Endothelial cell of umbilical vein (primary cell): Measurements from ENCODE around the gene FBXO30. TPM values are rescaled to one million over a fixed set of nuclear protein-coding genes. Genes with fewer than 3 reads are reported as not detected.

Experiments
- BruUV-seq: library from RNA; stranded (reverse); fragments of 400-500 nt; replicated peaks from 2 replicates; lab custom pipeline; 2021; lab: Mats Ljungman, UMichigan
- CTCF ChIA-PET: fragments of 300-600, 350-600 bp; sonication (Branson Sonifier 250); formaldehyde crosslinking; loops from one replicate; lab custom pipeline; 2021; ENCODE audit warnings: antibody characterized with exemption, inconsistent platforms; lab: Charles Lee
- POLR2A ChIA-PET: fragments of 300-600, 350-600 bp; sonication (Branson Sonifier 250); formaldehyde crosslinking; loops from one replicate; lab custom pipeline; 2021; ENCODE audit warnings: antibody characterized with exemption, inconsistent platforms; lab: Charles Lee
- DNase-seq: peaks from one replicate; pipeline ENCODE4 v3.0.0-alpha.2; 2011; ENCODE audit warnings: low read depth, low spot score
- FAIRE-seq: peaks from 2 replicates; lab custom pipeline; 2011; peaks lifted over from hg19 to GRCh38; lab: Jason Lieb, UNC
- H2AFZ ChIP-seq: 2 replicates; pipeline ENCODE4 v1.6.0; 2012; ENCODE audit warnings: low read depth, low read length, control low read depth, inconsistent platforms
- H3K27ac ChIP-seq: 2 replicates; pipeline ENCODE4 v1.5.1; 2011; ENCODE audit warnings: low read depth, mild to moderate bottlenecking, control low read depth, low read length, moderate library complexity; ENCODE audit not compliant: insufficient read depth
- H3K27me3 ChIP-seq, 2 experiments: 2 replicates each; pipeline versions ENCODE4 v1.6.0 to v1.6.1; 2011; ENCODE audit warnings: low read length in 2 of 2, mixed read lengths in 1 of 2; ENCODE audit not compliant: control insufficient read depth in 2 of 2, insufficient read depth in 2 of 2
- H3K36me3 ChIP-seq, 2 experiments: 2 replicates in 1 of 2; 3 replicates in 1 of 2; pipeline ENCODE4 v1.5.1; 2011; ENCODE audit warnings: low read length in 2 of 2, mild to moderate bottlenecking in 1 of 2, moderate library complexity in 1 of 2; ENCODE audit not compliant: control insufficient read depth in 2 of 2, insufficient read depth in 2 of 2; ENCODE audit errors: extremely low read depth in 1 of 2
- H3K4me1 ChIP-seq: 3 replicates; pipeline ENCODE4 v1.5.1; 2011; ENCODE audit warnings: mild to moderate bottlenecking, low read length; ENCODE audit not compliant: control insufficient read depth, insufficient read depth; ENCODE audit errors: extremely low read depth
- H3K4me2 ChIP-seq: 2 replicates; pipeline ENCODE4 v1.6.1; 2011; ENCODE audit warnings: low read length, control low read depth, mixed read lengths; ENCODE audit not compliant: insufficient read depth
- H3K4me3 ChIP-seq, 3 experiments: fragments of 200-600 bp in 1 of 3; sonication (generic), shearing (Covaris generic) in 1 of 3; replicated peaks in 1 of 3; 2 replicates each; pipeline ENCODE4 v1.5.1; 2011 to 2016; ENCODE audit warnings: control low read depth in 3 of 3, low read length in 3 of 3, mild to moderate bottlenecking in 2 of 3, inconsistent platforms in 1 of 3, low read depth in 1 of 3, moderate library complexity in 1 of 3; ENCODE audit not compliant: insufficient read depth in 1 of 3
- H3K79me2 ChIP-seq: 2 replicates; pipeline ENCODE4 v1.6.0; 2012; ENCODE audit warnings: low read length, inconsistent platforms; ENCODE audit not compliant: control insufficient read depth, insufficient read depth
- H3K9ac ChIP-seq: replicated peaks from 2 replicates; pipeline ENCODE3; 2011; ENCODE audit warnings: low read length, control low read depth; ENCODE audit not compliant: insufficient read depth; ENCODE audit errors: extremely low read depth
- H3K9me1 ChIP-seq: replicated peaks from 3 replicates; pipeline ENCODE4 v1.6.0; 2011; ENCODE audit warnings: mild to moderate bottlenecking, low read length; ENCODE audit not compliant: control insufficient read depth, insufficient read depth; ENCODE audit errors: extremely low read depth
- H3K9me3 ChIP-seq: replicated peaks from 2 replicates; pipeline ENCODE4 v1.5.1; 2012; ENCODE audit warnings: low read length, inconsistent platforms; ENCODE audit not compliant: control insufficient read depth, insufficient read depth
- H4K20me1 ChIP-seq: replicated peaks from 2 replicates; pipeline ENCODE3; 2011; ENCODE audit warnings: mild to moderate bottlenecking, low read length; ENCODE audit not compliant: control insufficient read depth, insufficient read depth; ENCODE audit errors: extremely low read depth
- FOS ChIP-seq: IDR thresholded peaks from 2 replicates; pipeline ENCODE4 v1.6.1; 2011; ENCODE audit warnings: mild to moderate bottlenecking, low read length, moderate library complexity, borderline replicate concordance; ENCODE audit not compliant: insufficient read depth
- GATA2 ChIP-seq: IDR thresholded peaks from 2 replicates; pipeline ENCODE4 v1.7.0; 2011; ENCODE audit warnings: low read depth, mild to moderate bottlenecking, moderate library complexity, mixed read lengths, low read length; ENCODE audit not compliant: insufficient read length, insufficient read depth
- JUN ChIP-seq: IDR thresholded peaks from 2 replicates; pipeline ENCODE4 v1.6.1; 2011; ENCODE audit warnings: borderline replicate concordance, low read depth; ENCODE audit not compliant: insufficient read length, insufficient read depth
- MAX ChIP-seq: IDR thresholded peaks from 2 replicates; pipeline ENCODE4 v1.6.1; 2011; ENCODE audit not compliant: insufficient read depth, insufficient read length
- MYC ChIP-seq: IDR thresholded peaks from one replicate; pipeline ENCODE4 v1.6.1; 2011; ENCODE audit warnings: mild to moderate bottlenecking, low read depth, low read length
- POLR2A ChIP-seq: IDR thresholded peaks from 2 replicates; pipeline ENCODE4 v1.6.1; 2012; ENCODE audit warnings: low read depth, mild to moderate bottlenecking, control low read depth, low read length
- POLR2AphosphoS5 ChIP-seq: IDR thresholded peaks from 2 replicates; pipeline ENCODE4 v1.6.1; 2012; ENCODE audit warnings: low read depth, mild to moderate bottlenecking, control low read depth, low read length, moderate library complexity; ENCODE audit not compliant: insufficient read depth
- dilution Hi-C: fragments of 300-500 bp; cut with MboI; formaldehyde crosslinking; loops from one replicate; pipeline ENCODE4 v1.15.0; 2019; ENCODE audit warnings: low sequenced_read_pairs; ENCODE audit not compliant: extremely low pct_ligation_motif_present
- intact Hi-C: fragments of 100-400 bp; cut with micrococcal nuclease; formaldehyde crosslinking; loops from one replicate; pipeline ENCODE4 v1.10.0; 2022
- polyA plus RNA-seq, 4 experiments: library from polyadenylated mRNA; depleted of rRNA in 3 of 4; stranded (reverse) in 3 of 4; unstranded in 1 of 4; fragments of >200 nt; gene quantifications; 2 replicates each; pipeline versions ENCODE4 v1.2.1 to v1.2.3, GENCODE V29; 2011 to 2012; ENCODE audit warnings: missing spikeins in 1 of 4
- total RNA-seq: library from RNA; stranded (reverse); gene quantifications from 2 replicates; pipeline ENCODE4 v1.2.3, GENCODE V29; 2021
- TF ChIP-seq, protein P1 (sequence below), 2 donors: IDR thresholded peaks; 1 replicate in 1 of 2; 2 replicates in 1 of 2; pipeline ENCODE4 v1.5.1; 2011; ENCODE audit warnings: low read length in 2 of 2, mild to moderate bottlenecking in 2 of 2, moderate library complexity in 2 of 2, control low read depth in 1 of 2, inconsistent platforms in 1 of 2, low read depth in 1 of 2; ENCODE audit not compliant: insufficient read depth in 1 of 2; ENCODE audit errors: extremely low read depth in 1 of 2

Gene FBXO30
- total and polyA plus RNA-seq, 2 donors (not counting 3 experiments of a cell fraction or from before 2014, with no cell fraction given) = 3.3 to 11.1 TPM

GRCh38 chr6:145845557-145845956, 31.0 kb upstream of the FBXO30 start:
- no peak for FAIRE-seq
- no peaks in the 10 kb centered on the region for H4K20me1 ChIP-seq
- TF ChIP-seq JUN (no peak), MAX (no peak), MYC (no peak), FOS (no peak), GATA2 (no peak), POLR2AphosphoS5 (no peak)
- H3K9me1 ChIP-seq = no peaks in the 10 kb centered on the region
- no peaks in the 10 kb centered on the region for H3K79me2 ChIP-seq
- H3K4me1 ChIP-seq = peaks cover 5% of the 10 kb centered on the region
- no peak overlapping the region for H3K4me2 ChIP-seq
- no peaks in the 10 kb centered on the region for H3K9me3 ChIP-seq
- H2AFZ ChIP-seq = no peak overlapping the region
- CTCF ChIA-PET = no interaction called here
- no peaks in the 10 kb centered on the region for H3K36me3 ChIP-seq
- intact Hi-C loops (no loop called here), dilution Hi-C loops (no loop called here)
- no peak overlapping the region for H3K4me3 ChIP-seq
- no TSS peak for BruUV-seq
- no peak overlapping the region for H3K27ac ChIP-seq
- no peak overlapping the region for H3K9ac ChIP-seq
- DNase-seq = no peak
- no peaks in the 10 kb centered on the region for H3K27me3 ChIP-seq
- POLR2A ChIA-PET = no interaction called here

DNA sequence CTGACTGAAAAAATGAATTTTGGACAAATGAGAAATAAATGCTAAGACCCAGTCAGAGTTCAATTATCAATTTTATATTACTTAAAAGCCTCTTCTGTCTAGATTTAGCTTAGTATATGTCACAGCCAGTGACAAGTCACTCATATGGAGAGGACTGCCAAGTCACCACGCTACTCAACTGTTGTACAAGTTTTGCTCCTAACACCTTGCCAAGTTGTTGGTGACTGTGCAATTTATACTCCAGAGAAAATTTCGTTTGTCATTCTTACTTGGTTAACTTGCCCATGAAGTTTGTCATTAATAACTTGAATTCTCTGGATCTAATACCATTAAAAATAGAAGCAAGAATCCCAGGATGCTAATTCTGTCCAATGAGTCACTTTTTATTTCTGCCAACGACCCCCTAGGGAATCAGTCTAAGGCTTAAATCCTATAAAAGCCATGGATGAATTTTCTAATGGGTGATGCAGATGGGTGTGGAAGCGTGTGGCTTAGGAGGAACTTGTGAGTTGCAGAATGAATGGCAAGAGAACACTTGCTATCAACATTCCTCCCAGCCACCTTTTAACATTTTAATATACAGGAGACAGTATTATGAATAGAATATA, 30.4 kb upstream of the FBXO30 start:
- CTCF ChIA-PET = no interaction called here
- Histone ChIP-seq H3K27me3 (no peaks in the 10 kb centered on the region), H3K36me3 (no peaks in the 10 kb centered on the region), H3K4me1 (peaks cover under 1% of the 10 kb centered on the region), H3K4me2 (no peak overlapping the region), H3K79me2 (no peaks in the 10 kb centered on the region), H3K9me1 (no peaks in the 10 kb centered on the region), H3K9me3 (no peaks in the 10 kb centered on the region), H3K4me3 (no peak overlapping the region), H2AFZ (no peak overlapping the region), H4K20me1 (no peaks in the 10 kb centered on the region), H3K9ac (no peak overlapping the region), H3K27ac (no peak overlapping the region)
- dilution Hi-C loops (no loop called here), intact Hi-C loops (no loop called here)
- DNase-seq (no peak), FAIRE-seq (no peak)
- BruUV-seq = no TSS peak
- no peak for TF ChIP-seq MYC
- no peak for TF ChIP-seq POLR2A
- TF ChIP-seq, protein P1, sequence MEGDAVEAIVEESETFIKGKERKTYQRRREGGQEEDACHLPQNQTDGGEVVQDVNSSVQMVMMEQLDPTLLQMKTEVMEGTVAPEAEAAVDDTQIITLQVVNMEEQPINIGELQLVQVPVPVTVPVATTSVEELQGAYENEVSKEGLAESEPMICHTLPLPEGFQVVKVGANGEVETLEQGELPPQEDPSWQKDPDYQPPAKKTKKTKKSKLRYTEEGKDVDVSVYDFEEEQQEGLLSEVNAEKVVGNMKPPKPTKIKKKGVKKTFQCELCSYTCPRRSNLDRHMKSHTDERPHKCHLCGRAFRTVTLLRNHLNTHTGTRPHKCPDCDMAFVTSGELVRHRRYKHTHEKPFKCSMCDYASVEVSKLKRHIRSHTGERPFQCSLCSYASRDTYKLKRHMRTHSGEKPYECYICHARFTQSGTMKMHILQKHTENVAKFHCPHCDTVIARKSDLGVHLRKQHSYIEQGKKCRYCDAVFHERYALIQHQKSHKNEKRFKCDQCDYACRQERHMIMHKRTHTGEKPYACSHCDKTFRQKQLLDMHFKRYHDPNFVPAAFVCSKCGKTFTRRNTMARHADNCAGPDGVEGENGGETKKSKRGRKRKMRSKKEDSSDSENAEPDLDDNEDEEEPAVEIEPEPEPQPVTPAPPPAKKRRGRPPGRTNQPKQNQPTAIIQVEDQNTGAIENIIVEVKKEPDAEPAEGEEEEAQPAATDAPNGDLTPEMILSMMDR (IDR thresholded peaks at IDR 0.05; ENCODE audit: extremely low read depth in 1 of 2, insufficient read depth in 1 of 2, low read depth in 1 of 2, low read length in 2 of 2) = no peak
- POLR2A ChIA-PET = no interaction called here
